CD14-positive monocyte (primary cell): Measurements from ENCODE around the gene MORN1. TPM values are rescaled to one million over a fixed set of nuclear protein-coding genes. Genes with fewer than 3 reads are reported as not detected.

Experiments used
- DNase-seq, 3 donors: peaks; one replicate each; pipeline ENCODE4 v3.0.0-alpha.2; 2011 to 2022
- H2AFZ ChIP-seq: 2 replicates; pipeline ENCODE4 v1.6.0; 2012; ENCODE audit warnings: mild to moderate bottlenecking, low read depth, low read length, inconsistent platforms; ENCODE audit not compliant: insufficient read depth, poor library complexity, severe bottlenecking
- H3K27ac ChIP-seq, 2 donors: 1 replicate in 1 of 2; 2 replicates in 1 of 2; pipeline ENCODE4 v1.5.1; 2012 to 2013; ENCODE audit warnings: low read length in 2 of 2, control low read depth in 1 of 2, inconsistent platforms in 1 of 2, low read depth in 1 of 2, mild to moderate bottlenecking in 1 of 2
- H3K27me3 ChIP-seq, 2 donors: one replicate each; pipeline versions ENCODE4 v1.6.0 to v1.6.1; 2011 to 2013; ENCODE audit warnings: low read length in 2 of 2; ENCODE audit not compliant: control insufficient read depth in 2 of 2, insufficient read depth in 2 of 2
- H3K36me3 ChIP-seq, 2 donors: replicated peaks in 1 of 2; 1 replicate in 1 of 2; 2 replicates in 1 of 2; pipeline versions ENCODE4 v1.5.1 to v1.6.1; 2012 to 2013; ENCODE audit warnings: low read length in 2 of 2, control low read depth in 1 of 2, inconsistent platforms in 1 of 2, mild to moderate bottlenecking in 1 of 2; ENCODE audit not compliant: insufficient read depth in 2 of 2, control insufficient read depth in 1 of 2
- H3K4me1 ChIP-seq, 2 donors: 1 replicate in 1 of 2; 2 replicates in 1 of 2; pipeline versions ENCODE4 v1.5.1 to v1.6.1; 2012 to 2013; ENCODE audit warnings: low read length in 2 of 2, control low read depth in 1 of 2, inconsistent platforms in 1 of 2, mild to moderate bottlenecking in 1 of 2, moderate library complexity in 1 of 2; ENCODE audit not compliant: insufficient read depth in 2 of 2, control insufficient read depth in 1 of 2
- H3K4me2 ChIP-seq: replicated peaks from 2 replicates; pipeline ENCODE3; 2012; ENCODE audit warnings: low read length, moderate library complexity, mild to moderate bottlenecking; ENCODE audit not compliant: poor library complexity, severe bottlenecking; ENCODE audit errors: extremely low read depth
- H3K4me3 ChIP-seq, 3 experiments: fragments of 200-600 bp in 1 of 3; sonication (generic) in 1 of 3; replicated peaks in 1 of 3; 1 replicate in 2 of 3; 2 replicates in 1 of 3; pipeline ENCODE4 v1.5.1; 2011 to 2013; ENCODE audit warnings: low read length in 3 of 3, mild to moderate bottlenecking in 3 of 3, control low read depth in 2 of 3, low read depth in 2 of 3, inconsistent platforms in 1 of 3, moderate library complexity in 1 of 3
- H3K79me2 ChIP-seq: 2 replicates; pipeline ENCODE4 v1.6.0; 2012; ENCODE audit warnings: mild to moderate bottlenecking, control low read depth, inconsistent platforms, low read length, moderate library complexity; ENCODE audit not compliant: insufficient read depth
- H3K9ac ChIP-seq: 2 replicates; pipeline ENCODE4 v1.6.0; 2017; ENCODE audit warnings: low read length, mild to moderate bottlenecking; ENCODE audit not compliant: insufficient read depth, poor library complexity, severe bottlenecking
- H3K9me3 ChIP-seq, 2 donors: replicated peaks in 1 of 2; 1 replicate in 1 of 2; 2 replicates in 1 of 2; pipeline versions ENCODE4 v1.5.1 to v1.6.1; 2012 to 2013; ENCODE audit warnings: low read length in 2 of 2, control low read depth in 1 of 2; ENCODE audit not compliant: control insufficient read depth in 1 of 2, insufficient read depth in 1 of 2
- H4K20me1 ChIP-seq: 2 replicates; pipeline ENCODE4 v1.6.0; 2012; ENCODE audit warnings: mild to moderate bottlenecking, low read length, control low read depth, moderate library complexity; ENCODE audit not compliant: insufficient read depth
- H3K27ac Mint-ChIP-seq, 7 donors: one replicate each; pipeline ENCODE4 v1.8.0; 2020; ENCODE audit warnings: mild to moderate bottlenecking in 7 of 7, mixed read lengths in 7 of 7, moderate library complexity in 6 of 7, inconsistent platforms in 2 of 7
- H3K27me3 Mint-ChIP-seq, 3 donors: one replicate each; pipeline ENCODE4 v1.8.0; 2021 to 2022; ENCODE audit warnings: low read depth in 3 of 3, mild to moderate bottlenecking in 3 of 3, mixed read lengths in 3 of 3, moderate library complexity in 3 of 3, inconsistent platforms in 1 of 3
- H3K36me3 Mint-ChIP-seq, 2 donors: one replicate each; pipeline ENCODE4 v1.8.0; 2020; ENCODE audit warnings: mixed read lengths in 2 of 2, inconsistent platforms in 1 of 2, mild to moderate bottlenecking in 1 of 2
- H3K4me1 Mint-ChIP-seq: one replicate; pipeline ENCODE4 v1.8.0; 2020; ENCODE audit warnings: mild to moderate bottlenecking, mixed read lengths
- H3K4me3 Mint-ChIP-seq, 2 donors: one replicate each; pipeline ENCODE4 v1.8.0; 2020; ENCODE audit warnings: mild to moderate bottlenecking in 2 of 2, mixed read lengths in 2 of 2, moderate library complexity in 1 of 2
- H3K9me3 Mint-ChIP-seq, 7 donors: one replicate each; pipeline ENCODE4 v1.8.0; 2020 to 2022; ENCODE audit warnings: mixed read lengths in 7 of 7, mild to moderate bottlenecking in 6 of 7, moderate library complexity in 6 of 7, inconsistent platforms in 2 of 7
- WGBS: methylation state at CpG from one replicate; pipeline ENCODE4 v1.1.5; 2013; ENCODE audit warnings: missing lambda C conversion rate; ENCODE audit not compliant: insufficient coverage; 5-methylcytosine and 5-hydroxymethylcytosine counted together
- intact Hi-C, 2 donors: fragments of 100-400 bp; cut with micrococcal nuclease; formaldehyde crosslinking; loops; one replicate each; pipeline versions ENCODE4 v1.15.0 to v1.15.1; 2023
- polyA plus RNA-seq, 3 donors: library from polyadenylated mRNA; depleted of rRNA in 1 of 3; unstranded in 2 of 3; stranded (reverse) in 1 of 3; fragments of 300-500 nt in 2 of 3; fragments of >200 nt in 1 of 3; fragmentation: Illumina TruSeq in 2 of 3; gene quantifications; 1 replicate in 2 of 3; 2 replicates in 1 of 3; pipeline ENCODE4 v1.2.3, GENCODE V29; 2012 to 2021
- TF ChIP-seq, protein P1 (sequence below): fragments of 200-600 bp; IDR thresholded peaks from one replicate; pipeline ENCODE4 v1.8.0; 2022; ENCODE audit warnings: antibody characterized with exemption, mild to moderate bottlenecking

MORN1 gene
- polyA plus RNA-seq, 3 donors: 1.5 to 3.0 (median 1.7) TPM

DNA sequence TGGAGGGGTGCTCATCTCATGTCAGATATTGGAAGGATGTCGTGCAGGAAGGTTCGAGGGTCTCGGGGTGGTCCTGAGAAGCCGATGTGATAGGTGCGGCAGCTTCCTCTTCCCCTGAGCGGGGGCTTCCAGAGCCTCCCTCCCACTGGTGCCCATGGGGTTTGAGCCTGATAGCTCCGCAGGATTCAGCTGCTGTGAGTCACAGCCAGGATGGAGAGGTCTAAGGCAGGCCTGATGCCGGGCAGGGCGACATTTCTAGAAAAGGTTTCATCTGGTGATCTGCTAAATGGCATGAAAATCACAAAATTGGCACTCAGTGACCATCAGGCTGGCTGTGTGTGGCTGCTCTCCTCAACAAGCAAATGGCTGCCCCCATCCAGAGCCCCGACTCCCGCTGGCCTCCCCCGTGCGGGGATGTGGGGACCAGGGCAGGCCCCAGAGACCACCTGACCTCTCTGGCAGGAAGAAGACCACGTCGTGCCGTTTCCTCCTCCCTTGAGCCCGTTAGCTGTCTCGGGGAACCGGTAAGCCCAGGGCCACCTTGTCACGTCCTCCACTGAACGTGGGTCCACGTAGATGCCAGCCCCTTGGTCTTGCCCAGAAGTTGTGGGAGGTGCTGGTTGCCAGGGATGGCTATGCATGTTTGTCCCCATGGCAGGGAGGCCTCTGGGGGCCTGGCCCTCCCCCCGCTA, 97.2 kb downstream of the MORN1 start:
- Histone ChIP-seq H3K9ac (no peak overlapping the region), H3K27me3 (peaks cover 0 to 65% of the 10 kb centered on the region in 2 donors), H2AFZ (no peak overlapping the region), H3K79me2 (peaks cover 93% of the 10 kb centered on the region), H3K4me2 (no peak overlapping the region), H3K4me1 (peaks cover 40 to 67% of the 10 kb centered on the region in 2 donors), H3K27ac (no peak overlapping the region), H3K9me3 (no peaks in the 10 kb centered on the region), H4K20me1 (peaks cover 98% of the 10 kb centered on the region), H3K36me3 (no peaks in the 10 kb centered on the region), H3K4me3 (no peak overlapping the region)
- H3K36me3 Mint-ChIP-seq: peaks cover 56 to 60% of the 10 kb centered on the region in 2 donors
- intact Hi-C loops: loop anchor here in 1 of 2 donors (5.0 kb wide), 1 partner anchor 37 kb away; no protein-coding TSS in a partner anchor
- H3K4me1 Mint-ChIP-seq: peaks cover 64% of the 10 kb centered on the region
- WGBS: 50% methylated on average over 19 of the region's 23 CpGs
- H3K4me3 Mint-ChIP-seq: peak overlapping the region in 1 of 2 donors; percentile 83
- TF ChIP-seq, protein P1, sequence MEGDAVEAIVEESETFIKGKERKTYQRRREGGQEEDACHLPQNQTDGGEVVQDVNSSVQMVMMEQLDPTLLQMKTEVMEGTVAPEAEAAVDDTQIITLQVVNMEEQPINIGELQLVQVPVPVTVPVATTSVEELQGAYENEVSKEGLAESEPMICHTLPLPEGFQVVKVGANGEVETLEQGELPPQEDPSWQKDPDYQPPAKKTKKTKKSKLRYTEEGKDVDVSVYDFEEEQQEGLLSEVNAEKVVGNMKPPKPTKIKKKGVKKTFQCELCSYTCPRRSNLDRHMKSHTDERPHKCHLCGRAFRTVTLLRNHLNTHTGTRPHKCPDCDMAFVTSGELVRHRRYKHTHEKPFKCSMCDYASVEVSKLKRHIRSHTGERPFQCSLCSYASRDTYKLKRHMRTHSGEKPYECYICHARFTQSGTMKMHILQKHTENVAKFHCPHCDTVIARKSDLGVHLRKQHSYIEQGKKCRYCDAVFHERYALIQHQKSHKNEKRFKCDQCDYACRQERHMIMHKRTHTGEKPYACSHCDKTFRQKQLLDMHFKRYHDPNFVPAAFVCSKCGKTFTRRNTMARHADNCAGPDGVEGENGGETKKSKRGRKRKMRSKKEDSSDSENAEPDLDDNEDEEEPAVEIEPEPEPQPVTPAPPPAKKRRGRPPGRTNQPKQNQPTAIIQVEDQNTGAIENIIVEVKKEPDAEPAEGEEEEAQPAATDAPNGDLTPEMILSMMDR: no peak
- H3K27me3 Mint-ChIP-seq: peaks cover 56 to 78% (median 69%) of the 10 kb centered on the region in 3 donors
- peaks cover 0 to 5% (median 2%) of the 10 kb centered on the region in 7 donors for H3K9me3 Mint-ChIP-seq
- DNase-seq: no peak
- H3K27ac Mint-ChIP-seq: peak overlapping the region in 2 of 7 donors; percentile 31 to 46

DNA sequence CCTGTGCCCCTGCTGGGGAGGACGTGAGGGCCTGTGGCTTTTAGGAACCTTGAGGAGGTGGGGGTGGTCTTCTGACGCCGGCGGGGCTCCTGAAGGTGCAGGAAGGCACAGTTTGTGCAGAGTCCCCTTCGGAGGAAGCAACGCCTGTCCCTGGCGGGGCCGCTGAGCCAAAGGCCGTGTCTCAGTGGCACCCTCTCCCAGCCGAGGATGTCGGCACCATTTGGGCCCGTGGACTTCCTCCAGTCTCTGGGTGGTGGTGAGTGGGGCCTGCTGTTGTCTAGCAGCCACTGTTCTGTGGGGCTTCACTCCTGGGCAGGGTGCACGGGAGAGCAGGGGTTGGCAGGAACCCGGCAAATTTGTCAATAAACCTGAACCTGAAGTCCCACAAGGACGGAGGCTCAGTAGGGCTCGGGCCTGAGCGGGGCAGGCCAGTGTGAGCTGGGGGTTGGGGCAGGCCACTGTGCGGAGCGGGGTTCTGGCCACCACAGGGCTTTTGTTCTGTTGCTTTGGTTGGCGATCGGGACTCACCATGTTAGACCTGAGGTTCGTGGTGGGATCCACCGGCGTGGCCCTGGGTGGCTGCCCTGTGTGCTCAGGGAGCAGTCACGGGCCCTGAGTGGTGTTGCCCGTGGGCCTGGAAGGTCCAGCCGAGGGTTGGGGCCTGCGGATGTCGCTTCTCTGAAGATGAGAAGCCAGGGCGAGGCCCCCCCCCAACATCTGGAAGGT, 98.5 kb downstream of the MORN1 start:
- no peak overlapping the region for H3K4me2 ChIP-seq
- H4K20me1 ChIP-seq: peaks cover 98% of the 10 kb centered on the region
- H3K79me2 ChIP-seq: peaks cover 91% of the 10 kb centered on the region
- WGBS: 88% methylated on average over 27 of the region's 30 CpGs
- no peak for DNase-seq
- no peaks in the 10 kb centered on the region for H3K36me3 ChIP-seq
- H3K4me1 ChIP-seq: peaks cover 42 to 65% of the 10 kb centered on the region in 2 donors
- peaks cover 56 to 65% of the 10 kb centered on the region in 2 donors for H3K36me3 Mint-ChIP-seq
- no peak overlapping the region for H3K9ac ChIP-seq
- H2AFZ ChIP-seq: no peak overlapping the region
- peaks cover 62 to 79% (median 74%) of the 10 kb centered on the region in 3 donors for H3K27me3 Mint-ChIP-seq
- intact Hi-C loops: loop anchor here in 1 of 2 donors (5.0 kb wide), 1 partner anchor 36 kb away; no protein-coding TSS in a partner anchor
- peaks cover 0 to 75% of the 10 kb centered on the region in 2 donors for H3K27me3 ChIP-seq
- peak overlapping the region in 1 of 2 donors; percentile 83 for H3K4me3 Mint-ChIP-seq
- TF ChIP-seq, protein P1: no peak
- no peak overlapping the region for H3K27ac ChIP-seq
- peak overlapping the region in 1 of 7 donors; percentile 11 for H3K27ac Mint-ChIP-seq
- no peak overlapping the region for H3K4me3 ChIP-seq
- peaks cover 61% of the 10 kb centered on the region for H3K4me1 Mint-ChIP-seq
- H3K9me3 Mint-ChIP-seq: peaks cover 0 to 5% (median 2%) of the 10 kb centered on the region in 7 donors
- no peaks in the 10 kb centered on the region for H3K9me3 ChIP-seq
